Neural progenitor cell (in vitro differentiated cells): ENCODE results near the gene DNAH10.

Source experiments
- CTCF ChIP-seq: fragments of 200-600 bp; sonication (generic); IDR thresholded peaks from 2 replicates; pipeline ENCODE4 v1.5.1; 2017; ENCODE audit warnings: antibody characterized with exemption, mild to moderate bottlenecking
- EZH2 ChIP-seq: fragments of 200-600 bp; sonication (generic); IDR thresholded peaks from 2 replicates; pipeline ENCODE4 v1.6.1; 2017; ENCODE audit warnings: antibody characterized with exemption, mild to moderate bottlenecking, moderate library complexity
- EZH2phosphoT487 ChIP-seq: fragments of 200-600 bp; sonication (generic); IDR thresholded peaks from 2 replicates; pipeline ENCODE4 v1.6.1; 2017; ENCODE audit warnings: antibody characterized with exemption

DNA sequence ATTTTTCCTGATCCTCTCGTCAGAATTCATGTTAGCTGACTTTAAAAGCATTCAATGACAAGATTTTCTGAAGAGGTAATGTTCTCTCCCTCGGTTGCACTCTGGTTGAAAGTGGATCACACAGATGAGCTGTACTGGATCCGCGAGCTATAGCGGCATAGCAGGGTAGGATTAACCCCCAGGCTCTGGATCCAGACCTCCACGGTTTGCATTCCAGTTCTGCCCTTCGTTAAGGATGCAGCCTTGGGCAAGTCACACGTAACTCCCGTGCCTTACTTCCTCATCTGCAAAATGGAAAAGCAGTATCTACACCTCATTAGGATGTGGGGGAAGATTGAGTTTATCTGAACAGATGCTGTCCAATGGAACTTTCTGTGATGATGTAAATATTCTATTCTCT is 196.8 kb downstream of the DNAH10 start:
- TF ChIP-seq CTCF (no peak), EZH2 (no peak), EZH2phosphoT487 (no peak)
